ENCODE data around the gene AKIRIN1.
"Not testable (repeated sequence)": the region's sequence is repeated elsewhere in the genome, so short reads cannot be mapped to it uniquely, and the experiment has no call there.

DNA sequence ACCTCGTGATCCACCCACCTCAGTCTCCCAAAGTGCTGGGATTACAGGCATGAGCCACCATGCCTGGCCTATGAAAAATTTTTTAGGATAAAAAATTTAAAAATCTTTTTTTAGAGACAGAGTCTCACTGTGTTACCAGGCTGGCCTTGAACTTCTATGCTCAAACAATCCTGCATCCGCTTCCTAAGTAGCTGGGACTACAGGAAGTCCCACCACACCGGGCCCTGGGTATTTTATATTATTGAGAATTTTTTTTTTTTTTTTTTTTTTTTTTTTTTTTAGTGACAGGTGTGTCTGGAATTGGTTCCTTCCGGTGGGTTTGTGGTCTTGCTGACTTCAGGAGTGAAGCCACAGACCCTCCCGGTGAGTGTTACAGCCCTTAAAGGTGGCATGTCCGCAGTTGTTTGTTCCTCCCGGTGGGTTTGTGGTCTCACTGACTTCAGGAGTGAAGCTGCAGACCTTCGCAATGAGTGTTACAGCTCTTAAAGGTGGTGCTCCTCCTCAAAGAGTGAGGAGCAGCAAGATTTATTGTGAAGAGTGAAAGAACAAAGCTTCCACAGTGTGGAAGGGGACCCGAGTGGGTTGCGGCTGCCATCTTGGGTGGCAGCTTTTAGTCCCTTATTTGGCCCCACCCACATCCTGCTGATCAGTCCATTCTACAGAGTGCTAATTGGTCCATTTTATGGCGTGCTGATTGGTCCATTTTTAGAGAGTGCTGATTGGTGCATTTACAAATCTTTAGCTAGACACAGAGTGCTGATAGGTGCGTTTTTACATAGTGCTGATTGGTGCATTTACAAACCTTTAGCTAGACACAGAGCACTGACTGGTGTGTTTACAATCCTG is 13.5 kb upstream of the AKIRIN1 start:
- not testable (repeated sequence) for TF ChIP-seq POLR2A (IDR thresholded peaks at IDR 0.05; ENCODE audit: low read depth, low read length)
- TF ChIP-seq, protein P1, sequence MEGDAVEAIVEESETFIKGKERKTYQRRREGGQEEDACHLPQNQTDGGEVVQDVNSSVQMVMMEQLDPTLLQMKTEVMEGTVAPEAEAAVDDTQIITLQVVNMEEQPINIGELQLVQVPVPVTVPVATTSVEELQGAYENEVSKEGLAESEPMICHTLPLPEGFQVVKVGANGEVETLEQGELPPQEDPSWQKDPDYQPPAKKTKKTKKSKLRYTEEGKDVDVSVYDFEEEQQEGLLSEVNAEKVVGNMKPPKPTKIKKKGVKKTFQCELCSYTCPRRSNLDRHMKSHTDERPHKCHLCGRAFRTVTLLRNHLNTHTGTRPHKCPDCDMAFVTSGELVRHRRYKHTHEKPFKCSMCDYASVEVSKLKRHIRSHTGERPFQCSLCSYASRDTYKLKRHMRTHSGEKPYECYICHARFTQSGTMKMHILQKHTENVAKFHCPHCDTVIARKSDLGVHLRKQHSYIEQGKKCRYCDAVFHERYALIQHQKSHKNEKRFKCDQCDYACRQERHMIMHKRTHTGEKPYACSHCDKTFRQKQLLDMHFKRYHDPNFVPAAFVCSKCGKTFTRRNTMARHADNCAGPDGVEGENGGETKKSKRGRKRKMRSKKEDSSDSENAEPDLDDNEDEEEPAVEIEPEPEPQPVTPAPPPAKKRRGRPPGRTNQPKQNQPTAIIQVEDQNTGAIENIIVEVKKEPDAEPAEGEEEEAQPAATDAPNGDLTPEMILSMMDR (IDR thresholded peaks at IDR 0.05; ENCODE audit: extremely low read depth in 1 of 2, insufficient read depth in 1 of 2, low read depth in 1 of 2, low read length in 2 of 2) = not testable (repeated sequence)
